Stimulated activated CD8-positive, alpha-beta memory T cell treated with anti-CD3 and anti-CD28 coated beads, Interleukin-12 subunit alpha, Interleukin-12 subunit beta, amount 100 ng/mL, for 1 hour (primary cell): ENCODE measurements around the gene ARHGAP26.

Experiments used
- DNase-seq: peaks from one replicate; pipeline ENCODE4 v3.0.0-alpha.2; 2020; ENCODE audit warnings: low read depth

The ARHGAP26 gene

GRCh38 chr5:143248391-143248790, 478.2 kb downstream of the ARHGAP26 start:
- no peak for DNase-seq

GRCh38 chr5:143248822-143249579, 478.8 kb downstream of the ARHGAP26 start:
- no peak for DNase-seq

- no peak for DNase-seq
Measured at GRCh38 chr5:143249851-143250250, 479.7 kb downstream of the ARHGAP26 start.

DNA sequence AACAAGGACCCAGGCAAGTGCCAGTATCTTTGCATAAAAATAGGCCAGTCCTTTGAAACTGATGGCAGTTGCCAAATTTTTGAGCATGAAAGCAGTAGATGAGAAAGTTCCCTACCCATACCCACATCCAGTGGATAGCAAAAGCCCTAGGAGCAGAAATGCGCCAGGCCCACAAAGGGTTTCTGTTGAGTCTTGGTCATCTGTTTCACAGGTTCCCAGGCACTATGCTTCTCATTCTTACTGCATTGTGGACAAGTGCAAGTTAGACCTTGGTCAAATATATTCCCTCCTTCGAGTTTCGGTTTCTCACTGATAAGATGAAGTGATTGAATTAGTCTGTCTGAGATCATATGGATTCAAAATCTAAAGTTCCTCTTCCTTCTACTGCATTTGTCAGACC, 481.0 kb downstream of the ARHGAP26 start:
- no peak for DNase-seq

- no peak for DNase-seq
Measured at GRCh38 chr5:143251946-143252345, 481.8 kb downstream of the ARHGAP26 start.

GRCh38 chr5:143254819-143255218, 484.6 kb downstream of the ARHGAP26 start:
- DNase-seq: no peak

DNA sequence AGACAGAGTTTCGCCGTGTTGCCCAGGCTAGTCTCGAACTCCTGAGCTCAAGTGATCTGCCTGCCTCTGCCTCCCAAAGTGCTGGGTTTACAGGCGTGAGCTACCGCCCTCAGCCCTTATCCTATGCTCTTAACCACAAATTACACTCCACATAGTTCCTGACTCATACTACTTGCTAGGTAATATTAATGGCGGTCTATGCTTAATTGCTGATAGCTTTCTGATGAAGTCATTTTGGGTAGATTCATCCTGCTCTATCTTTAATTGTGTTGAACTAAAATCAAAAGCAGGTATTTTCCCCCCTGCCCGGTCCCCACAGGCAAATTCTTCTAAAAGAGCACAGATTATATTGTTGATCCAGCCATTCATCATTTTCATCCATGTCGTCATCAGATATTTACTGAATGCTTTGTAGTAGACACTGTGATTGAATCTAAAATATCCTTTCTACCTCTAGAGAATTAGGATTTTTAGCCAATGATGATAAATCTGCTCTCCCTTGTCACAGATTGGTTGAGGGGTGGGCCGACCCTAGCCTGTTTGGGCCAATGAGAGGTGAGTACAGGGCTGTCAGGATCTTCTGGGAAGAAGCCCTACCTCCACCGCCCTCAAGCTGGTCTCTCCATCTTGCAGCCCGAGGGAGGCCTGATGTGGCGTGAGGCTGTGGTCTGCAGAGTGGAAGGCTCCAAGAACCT, 488.5 kb downstream of the ARHGAP26 start:
- DNase-seq: no peak

- no peak for DNase-seq
Measured at GRCh38 chr5:143259254-143259605, 489.1 kb downstream of the ARHGAP26 start.

DNA sequence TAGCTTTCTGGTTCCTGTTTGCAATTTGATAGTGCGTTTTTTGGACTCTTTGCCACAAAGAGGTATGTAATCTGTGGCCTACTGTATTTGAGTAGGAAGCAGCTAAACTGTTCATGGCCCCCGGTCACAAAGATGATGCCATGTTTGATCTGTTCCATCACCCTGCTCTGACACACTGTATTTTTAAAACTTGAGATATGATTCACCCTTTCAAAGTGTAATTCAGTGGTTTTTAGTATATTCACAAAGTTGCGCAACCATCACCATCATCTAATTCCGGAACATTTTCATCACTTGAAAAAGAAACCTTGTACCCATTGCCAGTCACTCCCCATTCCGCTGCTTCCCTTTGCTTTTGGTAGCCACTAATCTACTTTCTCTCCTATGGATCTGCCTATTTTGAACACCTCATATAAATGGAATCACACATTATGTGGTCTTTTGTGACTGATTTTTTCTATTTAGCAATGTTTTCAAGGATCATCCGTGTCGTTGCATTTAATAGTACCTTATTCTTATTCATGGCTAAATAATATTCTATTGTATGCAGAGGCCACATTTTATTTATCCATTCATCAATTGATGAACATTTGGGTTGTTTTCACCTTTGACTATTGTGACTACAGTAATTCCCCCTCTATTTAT, 491.7 kb downstream of the ARHGAP26 start:
- no peak for DNase-seq

DNA sequence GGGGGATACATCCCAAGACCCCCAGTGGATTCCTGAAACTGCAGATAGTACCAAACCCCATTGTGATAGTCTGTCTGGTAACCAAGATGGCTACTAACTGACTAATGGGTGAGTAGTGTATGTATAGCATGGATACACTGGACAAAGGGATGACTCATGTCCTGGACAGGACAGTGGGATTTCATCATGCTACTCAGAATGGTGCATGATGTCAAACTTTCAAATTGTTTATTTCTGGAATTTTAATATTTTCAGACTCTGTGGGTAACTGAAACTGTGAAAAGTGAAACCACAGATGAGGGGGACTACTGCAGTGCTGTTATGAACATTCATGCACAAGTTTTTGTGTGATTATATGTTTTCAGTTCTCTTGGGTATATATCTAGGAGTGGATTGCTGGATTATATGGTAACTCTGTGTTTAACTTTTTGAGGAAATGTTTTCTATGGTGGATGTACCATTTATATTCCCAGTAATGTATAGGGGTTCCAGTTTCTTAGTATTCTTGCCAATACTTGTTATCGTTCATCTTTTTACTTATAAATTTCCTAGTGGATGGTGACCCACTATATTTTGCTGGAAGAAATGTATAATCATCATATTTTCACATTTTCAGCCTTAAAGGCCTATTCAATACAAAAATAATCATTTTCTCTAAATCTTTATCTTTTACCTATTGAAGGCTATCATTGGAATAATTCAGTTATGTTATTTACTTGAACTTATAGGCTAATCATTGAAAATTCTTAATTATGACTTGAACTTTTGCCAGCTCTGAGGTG, 492.4 kb downstream of the ARHGAP26 start:
- no peak for DNase-seq

DNA sequence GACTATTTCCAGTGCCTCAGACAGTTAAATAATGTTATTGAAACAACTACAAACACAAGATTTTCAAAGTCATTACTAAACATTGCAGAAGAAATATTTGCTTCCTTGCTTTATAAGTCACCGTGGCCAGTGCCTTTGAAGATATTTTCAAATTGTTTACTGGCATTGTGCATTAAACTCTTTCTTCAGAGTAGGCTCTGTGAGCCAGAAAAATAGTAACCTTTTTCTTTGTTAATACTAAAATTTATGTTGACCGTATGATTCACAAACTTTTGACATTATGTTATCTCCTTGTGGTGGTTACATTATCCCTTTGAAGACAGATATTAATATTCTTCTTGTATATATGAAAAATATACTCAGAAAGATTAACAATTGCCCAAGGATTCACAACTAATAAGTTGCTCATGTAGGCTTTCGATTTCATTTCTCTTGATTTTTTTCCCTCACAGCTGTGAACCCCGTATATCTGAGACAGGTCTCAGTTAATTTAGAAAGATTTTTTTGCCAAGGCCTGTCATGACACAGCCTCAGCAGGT, 493.2 kb downstream of the ARHGAP26 start:
- DNase-seq: no peak

GRCh38 chr5:143265995-143266394, 495.8 kb downstream of the ARHGAP26 start:
- no peak for DNase-seq

- DNase-seq: no peak
Measured at GRCh38 chr5:143267186-143267585, 497.0 kb downstream of the ARHGAP26 start.

DNA sequence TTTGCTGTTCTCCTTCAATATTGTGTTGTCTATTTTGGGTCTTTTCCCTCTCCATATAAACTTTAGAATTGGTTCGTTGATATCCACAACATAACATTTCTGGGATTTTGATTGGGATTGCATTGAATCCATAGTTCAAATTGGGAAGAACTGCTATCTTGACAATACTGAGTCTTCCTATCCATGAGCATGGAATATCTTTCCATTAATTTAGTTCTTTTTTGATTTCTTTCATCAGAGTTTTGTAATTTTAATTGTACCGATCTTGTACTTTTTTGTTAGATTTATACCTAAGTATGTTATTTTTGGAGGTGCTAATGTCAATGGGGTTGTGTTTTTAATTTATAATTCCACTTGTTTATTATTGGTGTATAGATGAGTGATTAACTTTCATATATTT, 498.2 kb downstream of the ARHGAP26 start:
- DNase-seq: no peak

DNA sequence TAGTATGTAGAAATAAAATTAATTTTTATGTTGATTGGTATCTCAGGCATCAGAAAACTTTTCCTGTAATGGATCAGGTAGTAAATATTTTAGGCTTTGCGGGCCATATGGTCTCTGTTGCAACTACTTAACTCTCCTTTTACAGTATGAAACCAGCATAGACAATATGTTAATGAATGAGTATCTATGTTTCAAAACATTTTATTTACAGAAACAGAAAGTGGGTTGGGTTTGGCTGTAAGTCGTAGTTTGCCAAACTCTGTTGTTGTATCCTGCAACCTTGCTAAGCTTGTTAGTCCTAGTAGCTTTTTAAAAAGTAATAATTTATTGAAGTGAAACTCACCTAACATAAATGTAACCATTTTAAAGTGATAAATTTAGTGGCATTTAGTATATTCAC, 501.3 kb downstream of the ARHGAP26 start:
- DNase-seq: no peak

DNA sequence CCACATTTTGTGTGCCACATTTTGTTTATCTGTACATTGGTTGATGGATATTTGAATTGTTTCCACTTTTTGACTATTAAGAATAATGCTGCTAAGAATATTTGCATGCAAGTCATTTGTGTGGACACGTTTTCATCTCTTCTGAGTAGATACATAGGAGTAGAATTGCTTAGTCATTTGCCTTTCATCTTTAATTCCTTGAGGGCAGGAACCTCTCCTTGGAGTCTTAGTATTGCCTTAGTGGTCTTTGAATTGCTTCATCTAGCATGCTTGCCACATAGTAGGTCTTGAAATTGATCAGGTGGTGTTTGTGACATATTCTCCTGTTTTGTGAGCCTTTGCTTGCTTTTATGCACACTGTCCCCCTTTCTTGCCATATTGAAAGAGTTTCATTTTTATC, 504.8 kb downstream of the ARHGAP26 start:
- DNase-seq: no peak

- DNase-seq: no peak
Measured at GRCh38 chr5:143275512-143276363, 505.6 kb downstream of the ARHGAP26 start.

DNA sequence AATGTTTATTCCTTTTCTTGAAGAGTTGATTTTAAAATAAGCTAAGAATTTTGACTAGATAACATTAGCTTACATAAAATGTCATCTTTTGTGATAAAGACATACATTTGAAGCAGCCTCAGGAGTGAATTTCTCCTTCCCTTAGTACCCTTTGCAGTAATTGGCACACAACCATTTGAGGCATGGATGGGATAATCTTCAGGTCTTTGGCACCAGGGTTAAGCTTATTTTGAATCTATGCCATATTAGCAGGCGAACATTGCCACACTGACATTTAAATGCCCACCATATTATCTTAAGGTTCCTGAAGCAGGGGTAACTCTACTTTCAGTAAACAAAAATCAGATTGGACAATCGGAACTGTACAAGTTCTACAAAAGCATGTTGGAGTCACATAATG, 507.4 kb downstream of the ARHGAP26 start:
- no peak for DNase-seq
